Central memory CD8-positive, alpha-beta T cell (primary cell): ENCODE measurements around the gene ATP5F1C.
"Not testable (repeated sequence)": the region's sequence is repeated elsewhere in the genome, so short reads cannot be mapped to it uniquely, and the experiment has no call there.

Experiments used
- ATAC-seq: fragments of 150-1000 bp; cut with Tn5 transposase; replicated peaks from 2 replicates; pipeline ENCODE4 v1.10.0; 2022; ENCODE audit warnings: mild to moderate bottlenecking, moderate FRiP score, moderate number of reproducible peaks; ENCODE audit not compliant: poor library complexity, severe bottlenecking; ENCODE audit errors: extremely low read depth
- DNase-seq, 2 donors: peaks; one replicate each; pipeline ENCODE4 v3.0.0; 2021; ENCODE audit warnings: low spot score in 2 of 2
- H3K27ac Mint-ChIP-seq: one replicate; pipeline ENCODE4 v1.8.0; 2022; ENCODE audit warnings: low read depth, mild to moderate bottlenecking, moderate library complexity, mixed read lengths
- H3K27me3 Mint-ChIP-seq: one replicate; pipeline ENCODE4 v1.8.0; 2022; ENCODE audit warnings: mixed read lengths
- H3K36me3 Mint-ChIP-seq: one replicate; pipeline ENCODE4 v1.8.0; 2022; ENCODE audit warnings: mild to moderate bottlenecking, moderate library complexity, mixed read lengths; ENCODE audit not compliant: insufficient read depth
- H3K4me1 Mint-ChIP-seq: one replicate; pipeline ENCODE4 v1.8.0; 2022; ENCODE audit warnings: mixed read lengths
- H3K4me3 Mint-ChIP-seq: one replicate; pipeline ENCODE4 v1.8.0; 2022; ENCODE audit warnings: mild to moderate bottlenecking, moderate library complexity, mixed read lengths
- H3K9me3 Mint-ChIP-seq: one replicate; pipeline ENCODE4 v1.8.0; 2022; ENCODE audit warnings: mixed read lengths

ATP5F1C gene

GRCh38 chr10:7804216-7804615 lies 16.2 kb downstream of the ATP5F1C start:
- H3K27me3 Mint-ChIP-seq: no peaks in the 10 kb centered on the region
- no peak for ATAC-seq
- no peak for DNase-seq
- H3K36me3 Mint-ChIP-seq: peaks cover 69% of the 10 kb centered on the region
- no peak overlapping the region for H3K4me3 Mint-ChIP-seq
- no peak overlapping the region for H3K27ac Mint-ChIP-seq
- no peaks in the 10 kb centered on the region for H3K9me3 Mint-ChIP-seq
- H3K4me1 Mint-ChIP-seq: peaks cover 5% of the 10 kb centered on the region

GRCh38 chr10:7804741-7805140 lies 16.8 kb downstream of the ATP5F1C start:
- no peak overlapping the region for H3K27ac Mint-ChIP-seq
- peaks cover 5% of the 10 kb centered on the region for H3K4me1 Mint-ChIP-seq
- peaks cover 64% of the 10 kb centered on the region for H3K36me3 Mint-ChIP-seq

GRCh38 chr10:7808686-7809267 lies 20.8 kb downstream of the ATP5F1C start:
- Mint-ChIP-seq H3K9me3 (no peaks in the 10 kb centered on the region), H3K4me3 (no peak overlapping the region), H3K36me3 (peaks cover 28% of the 10 kb centered on the region), H3K27me3 (no peaks in the 10 kb centered on the region), H3K4me1 (peaks cover 5% of the 10 kb centered on the region), H3K27ac (peak overlapping the region; percentile 52)
- no peak for ATAC-seq
- no peak for DNase-seq

More at GRCh38 chr10:7804741-7805140, 16.8 kb downstream of the ATP5F1C start:
- ATAC-seq (no peak), DNase-seq (no peak)
- H3K27me3 Mint-ChIP-seq: no peaks in the 10 kb centered on the region
- no peaks in the 10 kb centered on the region for H3K9me3 Mint-ChIP-seq
- no peak overlapping the region for H3K4me3 Mint-ChIP-seq

- no peaks in the 10 kb centered on the region for H3K27me3 Mint-ChIP-seq
- ATAC-seq (no peak), DNase-seq (no peak)
- H3K36me3 Mint-ChIP-seq: peaks cover 20% of the 10 kb centered on the region
- H3K4me1 Mint-ChIP-seq: no peaks in the 10 kb centered on the region
- no peaks in the 10 kb centered on the region for H3K9me3 Mint-ChIP-seq
- H3K4me3 Mint-ChIP-seq: no peak overlapping the region
- no peak overlapping the region for H3K27ac Mint-ChIP-seq
Observed at GRCh38 chr10:7810443-7810842, 22.5 kb downstream of the ATP5F1C start.

GRCh38 chr10:7811000-7811399 lies 23.0 kb downstream of the ATP5F1C start:
- DNase-seq (no peak), ATAC-seq (no peak)
- Mint-ChIP-seq H3K4me3 (no peak overlapping the region), H3K27ac (no peak overlapping the region), H3K4me1 (no peaks in the 10 kb centered on the region), H3K36me3 (peaks cover 16% of the 10 kb centered on the region), H3K9me3 (no peaks in the 10 kb centered on the region), H3K27me3 (no peaks in the 10 kb centered on the region)

- H3K27ac Mint-ChIP-seq, H3K4me1 Mint-ChIP-seq, H3K9me3 Mint-ChIP-seq, H3K27me3 Mint-ChIP-seq, DNase-seq, H3K4me3 Mint-ChIP-seq, ATAC-seq: not testable (repeated sequence)
- peaks cover 11% of the 10 kb centered on the region for H3K36me3 Mint-ChIP-seq
Observed at GRCh38 chr10:7811743-7812142, 23.8 kb downstream of the ATP5F1C start.

- H3K4me3 Mint-ChIP-seq: no peak overlapping the region
- H3K27me3 Mint-ChIP-seq: no peaks in the 10 kb centered on the region
- no peak overlapping the region for H3K27ac Mint-ChIP-seq
- H3K4me1 Mint-ChIP-seq: peaks cover 11% of the 10 kb centered on the region
- no peak for DNase-seq
- ATAC-seq: no peak
- no peaks in the 10 kb centered on the region for H3K9me3 Mint-ChIP-seq
- H3K36me3 Mint-ChIP-seq: peaks cover 6% of the 10 kb centered on the region
Observed at GRCh38 chr10:7813481-7813880, 25.5 kb downstream of the ATP5F1C start.

GRCh38 chr10:7817576-7817975 lies 29.6 kb downstream of the ATP5F1C start:
- H3K9me3 Mint-ChIP-seq: no peaks in the 10 kb centered on the region
- peaks cover 43% of the 10 kb centered on the region for H3K4me1 Mint-ChIP-seq
- no peaks in the 10 kb centered on the region for H3K27me3 Mint-ChIP-seq
- peak overlapping the region; percentile 96 for H3K4me3 Mint-ChIP-seq
- ATAC-seq (no peak), DNase-seq (no peak)
- H3K36me3 Mint-ChIP-seq: peaks cover 17% of the 10 kb centered on the region
- H3K27ac Mint-ChIP-seq: peak overlapping the region; percentile 96

GRCh38 chr10:7817984-7818294 lies 30.0 kb downstream of the ATP5F1C start:
- Mint-ChIP-seq H3K27ac (peak overlapping the region; percentile 96), H3K4me3 (peak overlapping the region; percentile 96), H3K27me3 (no peaks in the 10 kb centered on the region), H3K36me3 (peaks cover 17% of the 10 kb centered on the region), H3K9me3 (no peaks in the 10 kb centered on the region), H3K4me1 (peaks cover 43% of the 10 kb centered on the region)
- DNase-seq (no peak), ATAC-seq (no peak)

- peak within 1 kb of the TSS; percentile 96 for H3K27ac Mint-ChIP-seq
- H3K27me3 Mint-ChIP-seq: no peaks in the 10 kb centered on the region
- ATAC-seq: peak; percentile 87
- DNase-seq: peak; percentile 84 to 87
- H3K4me3 Mint-ChIP-seq: peak within 1 kb of the TSS; percentile 96
- peaks cover 43% of the 10 kb centered on the region for H3K4me1 Mint-ChIP-seq
- no peaks in the 10 kb centered on the region for H3K9me3 Mint-ChIP-seq
- peaks cover 20% of the 10 kb centered on the region for H3K36me3 Mint-ChIP-seq
Observed at GRCh38 chr10:7818295-7819120, 30.5 kb downstream of the ATP5F1C start, which contains the start of gene TAF3. TSS of gene TAF3 (plus strand) at chr10:7818505. CDS start at chr10:7818710, 205 bp downstream.

- no peaks in the 10 kb centered on the region for H3K27me3 Mint-ChIP-seq
- ATAC-seq: peak; percentile 12
- H3K4me3 Mint-ChIP-seq: peak overlapping the region; percentile 96
Observed at GRCh38 chr10:7819121-7819460, 31.1 kb downstream of the ATP5F1C start.

GRCh38 chr10:7824251-7824650 lies 36.3 kb downstream of the ATP5F1C start:
- Mint-ChIP-seq H3K27ac (no peak overlapping the region), H3K4me3 (no peak overlapping the region), H3K36me3 (peaks cover 34% of the 10 kb centered on the region)

More at GRCh38 chr10:7819121-7819460, 31.1 kb downstream of the ATP5F1C start:
- DNase-seq: no peak
- Mint-ChIP-seq H3K4me1 (peaks cover 43% of the 10 kb centered on the region), H3K27ac (peak overlapping the region; percentile 96), H3K36me3 (peaks cover 20% of the 10 kb centered on the region), H3K9me3 (no peaks in the 10 kb centered on the region)

GRCh38 chr10:7826971-7827370 lies 39.0 kb downstream of the ATP5F1C start:
- H3K27ac Mint-ChIP-seq: peak overlapping the region; percentile 22
- ATAC-seq (no peak), DNase-seq (no peak)
- H3K36me3 Mint-ChIP-seq: peaks cover 39% of the 10 kb centered on the region
- no peaks in the 10 kb centered on the region for H3K9me3 Mint-ChIP-seq
- peaks cover 48% of the 10 kb centered on the region for H3K4me1 Mint-ChIP-seq
- no peaks in the 10 kb centered on the region for H3K27me3 Mint-ChIP-seq
- no peak overlapping the region for H3K4me3 Mint-ChIP-seq

More at GRCh38 chr10:7824251-7824650, 36.3 kb downstream of the ATP5F1C start:
- H3K9me3 Mint-ChIP-seq: no peaks in the 10 kb centered on the region
- DNase-seq: no peak
- H3K4me1 Mint-ChIP-seq: peaks cover 47% of the 10 kb centered on the region
- no peaks in the 10 kb centered on the region for H3K27me3 Mint-ChIP-seq
- ATAC-seq: no peak
